Measurements from ENCODE around the gene FGFR3. TPM values are rescaled to one million over a fixed set of nuclear protein-coding genes. Genes with fewer than 3 reads are reported as not detected.

FGFR3 gene
- total and polyA plus RNA-seq, 9 of the 15 experiments (the other 6 are each of a cell fraction or from before 2014, with no cell fraction given), result 1.2 to 60.4 (median 12.7) TPM

- TF ChIP-seq, protein P1, sequence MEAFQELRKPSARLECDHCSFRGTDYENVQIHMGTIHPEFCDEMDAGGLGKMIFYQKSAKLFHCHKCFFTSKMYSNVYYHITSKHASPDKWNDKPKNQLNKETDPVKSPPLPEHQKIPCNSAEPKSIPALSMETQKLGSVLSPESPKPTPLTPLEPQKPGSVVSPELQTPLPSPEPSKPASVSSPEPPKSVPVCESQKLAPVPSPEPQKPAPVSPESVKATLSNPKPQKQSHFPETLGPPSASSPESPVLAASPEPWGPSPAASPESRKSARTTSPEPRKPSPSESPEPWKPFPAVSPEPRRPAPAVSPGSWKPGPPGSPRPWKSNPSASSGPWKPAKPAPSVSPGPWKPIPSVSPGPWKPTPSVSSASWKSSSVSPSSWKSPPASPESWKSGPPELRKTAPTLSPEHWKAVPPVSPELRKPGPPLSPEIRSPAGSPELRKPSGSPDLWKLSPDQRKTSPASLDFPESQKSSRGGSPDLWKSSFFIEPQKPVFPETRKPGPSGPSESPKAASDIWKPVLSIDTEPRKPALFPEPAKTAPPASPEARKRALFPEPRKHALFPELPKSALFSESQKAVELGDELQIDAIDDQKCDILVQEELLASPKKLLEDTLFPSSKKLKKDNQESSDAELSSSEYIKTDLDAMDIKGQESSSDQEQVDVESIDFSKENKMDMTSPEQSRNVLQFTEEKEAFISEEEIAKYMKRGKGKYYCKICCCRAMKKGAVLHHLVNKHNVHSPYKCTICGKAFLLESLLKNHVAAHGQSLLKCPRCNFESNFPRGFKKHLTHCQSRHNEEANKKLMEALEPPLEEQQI (IDR thresholded peaks at IDR 0.05), result no peak
- TF ChIP-seq TFAP4 (CRISPR knock-in tag; IDR thresholded peaks at IDR 0.05; ENCODE audit: borderline replicate concordance), result peak; percentile 69; the same call in 1 of the 2 replicates
- TF ChIP-seq BACH1 (tag; IDR thresholded peaks at IDR 0.05), result no peak
- TF ChIP-seq CSDE1 (IDR thresholded peaks at IDR 0.05), result no peak
- TF ChIP-seq SMC3 (conservative IDR thresholded peaks at IDR 0.05; ENCODE audit: insufficient read depth, low read depth, low read length), result peak; percentile 92
- peak; percentile 41; the same call in 1 of the 2 replicates for TF ChIP-seq ZFX (CRISPR knock-in tag; IDR thresholded peaks at IDR 0.05)
- peak; percentile 85 for TF ChIP-seq ARID2 (IDR thresholded peaks at IDR 0.05)
- TF ChIP-seq HLTF (IDR thresholded peaks at IDR 0.05), result 0 out of 2 replicates have a peak, but pooled peaks have one; percentile 37
- 0 out of 2 replicates have a peak, but pooled peaks have one; percentile 33 for TF ChIP-seq ATF7 (IDR thresholded peaks at IDR 0.05)
- peak in 1 of 2 experiments; percentile 56; a peak in 3 of 4 replicates for TF ChIP-seq MNT (conservative IDR thresholded peaks at IDR 0.05)
- TF ChIP-seq, protein P2, sequence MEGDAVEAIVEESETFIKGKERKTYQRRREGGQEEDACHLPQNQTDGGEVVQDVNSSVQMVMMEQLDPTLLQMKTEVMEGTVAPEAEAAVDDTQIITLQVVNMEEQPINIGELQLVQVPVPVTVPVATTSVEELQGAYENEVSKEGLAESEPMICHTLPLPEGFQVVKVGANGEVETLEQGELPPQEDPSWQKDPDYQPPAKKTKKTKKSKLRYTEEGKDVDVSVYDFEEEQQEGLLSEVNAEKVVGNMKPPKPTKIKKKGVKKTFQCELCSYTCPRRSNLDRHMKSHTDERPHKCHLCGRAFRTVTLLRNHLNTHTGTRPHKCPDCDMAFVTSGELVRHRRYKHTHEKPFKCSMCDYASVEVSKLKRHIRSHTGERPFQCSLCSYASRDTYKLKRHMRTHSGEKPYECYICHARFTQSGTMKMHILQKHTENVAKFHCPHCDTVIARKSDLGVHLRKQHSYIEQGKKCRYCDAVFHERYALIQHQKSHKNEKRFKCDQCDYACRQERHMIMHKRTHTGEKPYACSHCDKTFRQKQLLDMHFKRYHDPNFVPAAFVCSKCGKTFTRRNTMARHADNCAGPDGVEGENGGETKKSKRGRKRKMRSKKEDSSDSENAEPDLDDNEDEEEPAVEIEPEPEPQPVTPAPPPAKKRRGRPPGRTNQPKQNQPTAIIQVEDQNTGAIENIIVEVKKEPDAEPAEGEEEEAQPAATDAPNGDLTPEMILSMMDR (IDR thresholded peaks at IDR 0.05 in 2 of 3, conservative IDR thresholded peaks at IDR 0.05 in 1 of 3; ENCODE audit: insufficient read depth in 2 of 3, low read depth in 1 of 3, low read length in 3 of 3), result peak; percentile 88 to 96 (median 90)
- 0 out of 2 replicates have a peak, but pooled peaks have one; percentile 68 for TF ChIP-seq RBM14 (IDR thresholded peaks at IDR 0.05; ENCODE audit: borderline replicate concordance, insufficient read depth, low read depth, low read length)
- peak; percentile 87 for TF ChIP-seq USF1 (CRISPR knock-in tag; IDR thresholded peaks at IDR 0.05)
- peak; percentile 72 for TF ChIP-seq DEAF1 (CRISPR knock-in tag; IDR thresholded peaks at IDR 0.05)
- TF ChIP-seq ZNF23 (CRISPR knock-in tag; IDR thresholded peaks at IDR 0.05), result no peak
- TF ChIP-seq ZNF511 (CRISPR knock-in tag; IDR thresholded peaks at IDR 0.05), result peak; percentile 84; the same call in 1 of the 2 replicates
These were observed 44.6 kb upstream of the FGFR3 start (continued) for GRCh38 chr4:1748465-1748995.
